IMR-90 (cell line): ENCODE results near the gene MAP3K19. TPM values are rescaled to one million over a fixed set of nuclear protein-coding genes. Genes with fewer than 3 reads are reported as not detected.

Source experiments
- ATAC-seq: fragments of 200-7000 bp; cut with Tn5 transposase; 2 replicates; pipeline ENCODE4 v1.9.1; 2020; ENCODE audit warnings: low read depth, mild to moderate bottlenecking, moderate library complexity
- BruUV-seq: library from RNA; stranded (reverse); fragments of 400-500 nt; replicated peaks from 2 replicates; lab custom pipeline; 2021; lab: Mats Ljungman, UMichigan
- CTCF ChIA-PET: fragments of 300-600 bp; formaldehyde crosslinking; extraction: SDS; loops from one replicate; lab custom pipeline; 2021; ENCODE audit warnings: antibody characterized with exemption; lab: Yijun Ruan, JAX
- POLR2A ChIA-PET: fragments of 300-600 bp; sonication (Branson Sonifier 250); formaldehyde crosslinking; loops from one replicate; lab custom pipeline; 2022; ENCODE audit warnings: antibody characterized with exemption; ENCODE audit not compliant: unreplicated experiment; lab: Charles Lee
- DNase-seq: peaks from one replicate; pipeline ENCODE4 v3.0.0; 2013
- H2AFZ ChIP-seq: replicated peaks from 2 replicates; pipeline ENCODE3; 2013; ENCODE audit warnings: low read length, mild to moderate bottlenecking; ENCODE audit not compliant: poor library complexity
- H2AK5ac ChIP-seq: 2 replicates; pipeline ENCODE4 v1.6.1; 2013; ENCODE audit warnings: low read depth, low read length, inconsistent platforms
- H2AK9ac ChIP-seq: replicated peaks from 2 replicates; pipeline ENCODE3; 2013; ENCODE audit warnings: mild to moderate bottlenecking, low read depth, low read length, moderate library complexity; ENCODE audit not compliant: poor library complexity
- H2BK120ac ChIP-seq: 2 replicates; pipeline ENCODE4 v1.6.1; 2013; ENCODE audit warnings: low read depth, low read length, inconsistent platforms
- H2BK15ac ChIP-seq: 3 replicates; pipeline ENCODE4 v1.6.1; 2013; ENCODE audit warnings: low read depth, low read length, inconsistent platforms
- H2BK20ac ChIP-seq: 2 replicates; pipeline ENCODE4 v1.6.1; 2013; ENCODE audit warnings: low read depth, mild to moderate bottlenecking, inconsistent platforms, low read length, moderate library complexity
- H2BK5ac ChIP-seq: 2 replicates; pipeline ENCODE4 v1.6.1; 2013; ENCODE audit warnings: mild to moderate bottlenecking, low read depth, low read length, inconsistent platforms; ENCODE audit not compliant: poor library complexity, severe bottlenecking
- H3K14ac ChIP-seq: replicated peaks from 2 replicates; pipeline ENCODE4 v1.6.1; 2013; ENCODE audit warnings: low read depth, low read length, inconsistent platforms
- H3K18ac ChIP-seq: 2 replicates; pipeline ENCODE4 v1.6.1; 2013; ENCODE audit warnings: low read depth, low read length, control low read depth
- H3K23ac ChIP-seq: 2 replicates; pipeline ENCODE4 v1.6.1; 2013; ENCODE audit warnings: low read depth, low read length, inconsistent platforms
- H3K27ac ChIP-seq: 2 replicates; pipeline ENCODE4 v1.5.1; 2013; ENCODE audit warnings: mild to moderate bottlenecking, control low read depth, low read length; ENCODE audit not compliant: insufficient read depth
- H3K27me3 ChIP-seq: 2 replicates; pipeline ENCODE4 v1.6.1; 2013; ENCODE audit warnings: low read length; ENCODE audit not compliant: control insufficient read depth, insufficient read depth
- H3K36me3 ChIP-seq: 2 replicates; pipeline ENCODE4 v1.6.1; 2013; ENCODE audit warnings: low read length, mixed read lengths; ENCODE audit not compliant: control insufficient read depth, insufficient read depth
- H3K4ac ChIP-seq: 2 replicates; pipeline ENCODE4 v1.6.1; 2013; ENCODE audit warnings: low read depth, low read length, inconsistent platforms
- H3K4me1 ChIP-seq: 2 replicates; pipeline ENCODE4 v1.6.1; 2013; ENCODE audit warnings: low read length, mixed read lengths; ENCODE audit not compliant: control insufficient read depth, insufficient read depth
- H3K4me2 ChIP-seq: 2 replicates; pipeline ENCODE4 v1.6.1; 2013; ENCODE audit warnings: low read depth, mild to moderate bottlenecking, control low read depth, low read length, moderate library complexity
- H3K4me3 ChIP-seq: 2 replicates; pipeline ENCODE4 v1.5.1; 2013; ENCODE audit warnings: low read depth, mild to moderate bottlenecking, control low read depth, low read length, moderate library complexity; ENCODE audit not compliant: insufficient read depth
- H3K56ac ChIP-seq: 2 replicates; pipeline ENCODE4 v1.6.1; 2013; ENCODE audit warnings: low read length, inconsistent platforms; ENCODE audit not compliant: insufficient read depth; ENCODE audit errors: extremely low read depth
- H3K79me1 ChIP-seq, 2 experiments: 2 replicates each; pipeline ENCODE4 v1.6.1; 2013; ENCODE audit warnings: low read length in 2 of 2, inconsistent platforms in 1 of 2, low read depth in 1 of 2
- H3K9ac ChIP-seq: 2 replicates; pipeline ENCODE4 v1.6.1; 2013; ENCODE audit warnings: low read depth, low read length, control low read depth
- H3K9me1 ChIP-seq: 2 replicates; pipeline ENCODE4 v1.6.1; 2013; ENCODE audit warnings: low read length, inconsistent platforms; ENCODE audit not compliant: insufficient read depth
- H3K9me3 ChIP-seq: 2 replicates; pipeline ENCODE4 v1.6.1; 2013; ENCODE audit warnings: low read length; ENCODE audit not compliant: control insufficient read depth, insufficient read depth
- H4K20me1 ChIP-seq: 2 replicates; pipeline ENCODE4 v1.6.1; 2013; ENCODE audit warnings: low read length, inconsistent platforms; ENCODE audit not compliant: insufficient read depth
- H4K5ac ChIP-seq: 2 replicates; pipeline ENCODE4 v1.6.1; 2013; ENCODE audit warnings: mild to moderate bottlenecking, low read depth, low read length, control low read depth
- H4K8ac ChIP-seq, 2 experiments: 2 replicates each; pipeline ENCODE4 v1.6.1; 2013; ENCODE audit warnings: low read depth in 2 of 2, low read length in 2 of 2, control low read depth in 1 of 2, inconsistent platforms in 1 of 2
- H4K91ac ChIP-seq: 2 replicates; pipeline ENCODE4 v1.6.1; 2013; ENCODE audit warnings: low read depth, low read length, inconsistent platforms; ENCODE audit not compliant: insufficient read depth
- BHLHE40 ChIP-seq: fragments of 150-350 bp; IDR thresholded peaks from 2 replicates; pipeline ENCODE4 v1.6.1; 2016; ENCODE audit warnings: mild to moderate bottlenecking, low read depth, low read length
- CEBPB ChIP-seq: IDR thresholded peaks from 2 replicates; pipeline ENCODE4 v1.6.1; 2012; ENCODE audit warnings: low read depth, low read length, improper control_type of control experiment
- FOS ChIP-seq: fragments of 150-350 bp; IDR thresholded peaks from 2 replicates; pipeline ENCODE4 v1.6.1; 2016; ENCODE audit warnings: low read depth, low read length
- MAFK ChIP-seq: IDR thresholded peaks from 2 replicates; pipeline ENCODE4 v1.6.1; 2012; ENCODE audit warnings: low read depth, low read length, improper control_type of control experiment
- MAZ ChIP-seq: IDR thresholded peaks from 2 replicates; pipeline ENCODE4 v1.6.1; 2012; ENCODE audit warnings: low read depth, mild to moderate bottlenecking, low read length, improper control_type of control experiment, moderate library complexity, borderline replicate concordance
- MXI1 ChIP-seq: IDR thresholded peaks from 2 replicates; pipeline ENCODE4 v1.6.1; 2012; ENCODE audit warnings: low read depth, mild to moderate bottlenecking, low read length, moderate library complexity, borderline replicate concordance
- NFE2L2 ChIP-seq: fragments of 150-350 bp; IDR thresholded peaks from 2 replicates; pipeline ENCODE4 v1.6.1; 2016; ENCODE audit warnings: low read depth, mild to moderate bottlenecking, low read length
- RAD21 ChIP-seq: IDR thresholded peaks from 2 replicates; pipeline ENCODE4 v1.6.1; 2012; ENCODE audit warnings: low read length, improper control_type of control experiment
- SMC3 ChIP-seq: fragments of 150-350 bp; IDR thresholded peaks from 2 replicates; pipeline ENCODE4 v1.6.1; 2016; ENCODE audit warnings: low read depth, mild to moderate bottlenecking, antibody characterized with exemption, low read length, moderate library complexity
- WGBS, 2 experiments: methylation state at CpG; one replicate each; pipeline versions ENCODE4 v1.1.5 to v1.1.7; 2013; ENCODE audit warnings: missing lambda C conversion rate in 2 of 2; ENCODE audit not compliant: insufficient read length in 1 of 2; ENCODE audit errors: extremely low coverage in 2 of 2; 5-methylcytosine and 5-hydroxymethylcytosine counted together
- dilution Hi-C: fragments of 300-500 bp; cut with HindIII; formaldehyde crosslinking; loops from one replicate; pipeline ENCODE4 v1.14.3; 2018; ENCODE audit warnings: low sequenced_read_pairs; ENCODE audit not compliant: unreplicated experiment
- in situ Hi-C: fragments of 300-500 bp; cut with MboI; formaldehyde crosslinking; loops from 3 replicates; pipeline ENCODE4 v1.14.3; 2019; ENCODE audit warnings: low sequenced_read_pairs, inconsistent platforms, mixed read lengths
- intact Hi-C: fragments of 100-400 bp; cut with micrococcal nuclease; formaldehyde crosslinking; loops from 2 replicates; pipeline ENCODE4 v1.10.0; 2022
- polyA plus RNA-seq, 3 experiments: library from polyadenylated mRNA; depleted of rRNA; stranded (reverse); fragments of >200 nt; gene quantifications; 2 replicates each; pipeline ENCODE4 v1.2.3, GENCODE V29; 2012; ENCODE audit warnings: low replicate concordance in 1 of 3
- total RNA-seq: library from RNA; depleted of rRNA; stranded (reverse); fragments of >200 nt; gene quantifications from 2 replicates; pipeline ENCODE4 v1.2.3, GENCODE V29; 2012
- TF ChIP-seq, protein P1 (sequence below): fragments of 150-350 bp; IDR thresholded peaks from 2 replicates; pipeline ENCODE4 v1.6.1; 2016; ENCODE audit warnings: low read depth, mild to moderate bottlenecking, low read length, moderate library complexity, borderline replicate concordance

The MAP3K19 gene
- total and polyA plus RNA-seq, 2 of the 4 experiments (the other 2 are of a cell fraction), result not detected

DNA sequence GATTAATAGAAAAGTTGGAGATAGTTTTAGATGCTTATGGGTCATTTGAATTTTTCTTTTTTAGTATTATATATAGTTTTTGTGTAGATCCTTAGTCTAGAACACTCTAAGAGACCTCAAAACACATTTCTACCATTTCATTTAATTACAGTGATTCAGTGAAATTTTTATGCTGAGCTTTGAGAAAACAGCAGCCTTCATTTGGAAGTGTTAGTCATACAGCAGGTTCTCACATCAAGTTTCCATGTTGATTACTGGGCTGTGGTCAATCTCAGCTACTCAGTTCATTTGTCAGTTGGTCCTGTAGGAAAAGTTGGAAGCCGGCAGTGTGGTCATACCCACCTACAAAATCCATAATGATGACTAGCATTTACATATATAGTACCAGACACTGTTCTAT, 37.9 kb downstream of the MAP3K19 start:
- Histone ChIP-seq H3K36me3 (no peaks in the 10 kb centered on the region), H2AK9ac (no peak overlapping the region), H2BK5ac (no peak overlapping the region), H3K4ac (no peak overlapping the region), H3K14ac (no peak overlapping the region), H3K4me3 (no peak overlapping the region), H4K5ac (no peak overlapping the region), H3K27ac (no peak overlapping the region), H3K9me3 (no peaks in the 10 kb centered on the region), H4K20me1 (no peaks in the 10 kb centered on the region), H3K4me2 (no peak overlapping the region), H3K79me1 (no peaks in the 10 kb centered on the region), H2AK5ac (no peak overlapping the region), H4K91ac (no peak overlapping the region), H2BK120ac (no peak overlapping the region), H3K56ac (no peak overlapping the region), H3K27me3 (peaks cover 10% of the 10 kb centered on the region), H3K9ac (no peak overlapping the region), H2BK20ac (no peak overlapping the region), H3K4me1 (no peaks in the 10 kb centered on the region), H3K23ac (no peak overlapping the region), H4K8ac (no peak overlapping the region), H2BK15ac (no peak overlapping the region), H3K18ac (no peak overlapping the region), H3K9me1 (no peaks in the 10 kb centered on the region), H2AFZ (no peak overlapping the region)
- intact Hi-C loops (no loop called here), in situ Hi-C loops (loop anchor here (5.0 to 10.0 kb wide), 2 partner anchors 595 to 703 kb away; no protein-coding TSS in a partner anchor), dilution Hi-C loops (no loop called here)
- no CpG with 5 or more reads among the region's 1 CpG for WGBS, 2 experiments
- no TSS peak for BruUV-seq
- TF ChIP-seq MAZ, result no peak
- TF ChIP-seq, protein P1, sequence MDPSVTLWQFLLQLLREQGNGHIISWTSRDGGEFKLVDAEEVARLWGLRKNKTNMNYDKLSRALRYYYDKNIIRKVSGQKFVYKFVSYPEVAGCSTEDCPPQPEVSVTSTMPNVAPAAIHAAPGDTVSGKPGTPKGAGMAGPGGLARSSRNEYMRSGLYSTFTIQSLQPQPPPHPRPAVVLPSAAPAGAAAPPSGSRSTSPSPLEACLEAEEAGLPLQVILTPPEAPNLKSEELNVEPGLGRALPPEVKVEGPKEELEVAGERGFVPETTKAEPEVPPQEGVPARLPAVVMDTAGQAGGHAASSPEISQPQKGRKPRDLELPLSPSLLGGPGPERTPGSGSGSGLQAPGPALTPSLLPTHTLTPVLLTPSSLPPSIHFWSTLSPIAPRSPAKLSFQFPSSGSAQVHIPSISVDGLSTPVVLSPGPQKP, result no peak
- TF ChIP-seq FOS, result no peak
- no peak for TF ChIP-seq NFE2L2
- TF ChIP-seq MAFK, result no peak
- TF ChIP-seq CEBPB, result no peak
- no peak for TF ChIP-seq BHLHE40
- TF ChIP-seq SMC3, result no peak
- no peak for TF ChIP-seq RAD21
- TF ChIP-seq MXI1, result no peak
- DNase-seq, result no peak
- no peak for ATAC-seq
- ChIA-PET CTCF (no interaction called here), POLR2A (no interaction called here)
